HG03196 (cell line): Measurements from ENCODE around the gene ANKRD44.

Experiments used
- ATAC-seq: cut with Tn5 transposase; IDR thresholded peaks from one replicate; pipeline ENCODE4 v1.9.1; 2021; ENCODE audit not compliant: unreplicated experiment

ANKRD44 gene

DNA sequence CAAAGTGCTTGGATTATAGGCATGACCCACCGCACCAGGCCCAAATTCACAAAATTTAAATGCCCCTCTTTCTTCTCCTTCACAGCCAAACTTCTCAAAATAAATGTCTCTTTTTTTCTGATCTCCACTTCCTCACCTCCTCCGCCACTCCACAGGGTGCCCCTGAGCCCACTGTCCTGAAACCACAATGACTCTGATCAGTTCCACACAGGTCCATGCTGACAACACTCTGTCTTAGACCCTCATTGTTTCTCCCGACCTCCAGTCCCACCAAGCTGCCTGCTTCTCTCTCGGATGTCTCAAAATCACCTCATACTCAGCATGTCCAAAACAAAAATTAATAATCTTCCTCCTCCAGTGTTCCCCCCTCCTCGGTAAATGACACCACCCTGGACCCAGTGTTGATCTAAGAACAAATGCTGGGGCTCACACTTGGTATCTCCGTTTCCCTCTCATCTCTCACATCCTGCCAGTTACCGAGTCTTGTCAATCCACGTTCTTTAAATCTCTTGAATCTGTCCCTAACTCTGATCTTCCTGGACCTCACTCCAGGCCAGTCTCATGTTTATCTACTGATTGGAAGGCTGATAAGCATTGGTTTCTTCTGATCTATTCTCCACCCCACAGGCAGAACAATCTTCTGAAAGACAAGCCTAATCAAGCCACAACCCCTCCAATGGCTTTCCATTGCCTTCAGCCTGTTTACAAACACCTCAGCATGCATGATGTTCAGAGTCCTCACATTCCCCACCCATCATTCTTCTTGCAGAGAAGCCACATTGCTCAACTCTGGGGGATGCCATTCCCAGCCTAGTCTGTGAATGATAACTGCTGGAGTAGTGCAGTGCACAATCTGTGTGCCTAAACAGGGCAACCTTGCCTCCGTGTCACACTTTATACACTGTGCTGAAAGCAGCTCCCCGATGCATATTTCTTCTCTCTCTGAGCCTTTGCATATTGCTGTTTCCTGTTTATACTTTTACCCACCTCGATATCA lies 12.4 kb upstream of the ANKRD44 start:
- ATAC-seq, result peak; percentile 46

DNA sequence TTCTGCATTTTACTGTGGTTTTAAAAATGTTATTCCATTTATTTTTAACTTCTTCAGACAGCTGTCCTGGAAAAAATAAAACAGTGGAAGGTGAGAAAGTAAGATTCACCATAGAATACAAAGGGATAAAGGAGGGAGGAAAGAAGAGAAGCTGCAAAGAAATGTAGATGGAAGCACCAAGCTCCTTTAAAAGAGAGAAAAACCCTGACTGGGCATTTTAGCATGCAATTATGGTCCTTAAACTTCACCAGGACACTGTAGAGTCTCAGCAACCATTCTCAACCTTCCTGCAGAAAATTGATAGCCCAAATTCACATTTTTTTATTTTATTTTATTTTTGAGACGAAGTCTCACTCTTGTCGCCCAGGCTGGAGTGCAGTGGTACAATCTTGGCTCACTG lies 11.6 kb upstream of the ANKRD44 start:
- no peak for ATAC-seq

DNA sequence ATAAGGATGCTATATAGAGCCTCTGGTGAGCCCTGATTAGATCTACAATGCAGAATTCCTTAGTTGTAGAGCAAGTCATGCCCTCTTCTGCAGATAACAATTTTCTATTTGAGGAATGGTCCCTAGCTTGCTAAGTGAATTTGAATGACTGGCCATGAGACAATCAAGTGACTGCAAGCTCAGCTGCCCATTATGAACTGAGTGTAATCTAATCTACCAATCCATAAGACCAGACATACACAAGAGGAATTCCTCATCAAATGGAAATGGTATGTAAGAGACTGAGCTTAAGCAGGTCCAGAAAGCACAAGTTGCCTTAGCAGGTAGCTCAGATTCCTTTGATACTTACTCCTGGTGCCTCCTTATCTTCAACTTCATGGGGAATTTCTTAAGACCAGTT lies 4.8 kb upstream of the ANKRD44 start:
- no peak for ATAC-seq

GRCh38 chr2:197312186-197312585 lies 1.6 kb upstream of the ANKRD44 start:
- no peak for ATAC-seq

- ATAC-seq, result no peak
Observed at GRCh38 chr2:197311421-197312033, 947 bp upstream of the ANKRD44 start.

DNA sequence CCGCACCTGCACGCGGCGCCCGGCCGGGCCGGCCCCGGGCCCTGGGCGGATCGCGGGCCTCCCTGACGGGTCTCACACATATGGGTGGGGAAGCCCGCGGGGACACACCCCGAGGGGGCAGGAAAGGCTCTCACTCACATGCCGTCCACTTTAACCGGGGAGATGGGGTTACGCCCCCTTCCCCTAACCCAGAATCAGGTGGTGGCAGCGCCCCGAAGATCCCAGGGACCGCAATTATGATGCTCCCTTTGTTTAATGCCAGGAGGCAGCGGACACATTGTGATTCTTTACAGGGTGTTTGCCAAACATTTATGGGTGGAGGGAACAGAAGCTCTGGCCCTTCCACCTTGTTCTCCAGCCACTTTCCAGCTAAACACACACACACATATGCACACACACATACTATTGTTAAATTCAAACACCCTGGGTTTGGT lies 424 bp upstream of the ANKRD44 start:
- no peak for ATAC-seq

DNA sequence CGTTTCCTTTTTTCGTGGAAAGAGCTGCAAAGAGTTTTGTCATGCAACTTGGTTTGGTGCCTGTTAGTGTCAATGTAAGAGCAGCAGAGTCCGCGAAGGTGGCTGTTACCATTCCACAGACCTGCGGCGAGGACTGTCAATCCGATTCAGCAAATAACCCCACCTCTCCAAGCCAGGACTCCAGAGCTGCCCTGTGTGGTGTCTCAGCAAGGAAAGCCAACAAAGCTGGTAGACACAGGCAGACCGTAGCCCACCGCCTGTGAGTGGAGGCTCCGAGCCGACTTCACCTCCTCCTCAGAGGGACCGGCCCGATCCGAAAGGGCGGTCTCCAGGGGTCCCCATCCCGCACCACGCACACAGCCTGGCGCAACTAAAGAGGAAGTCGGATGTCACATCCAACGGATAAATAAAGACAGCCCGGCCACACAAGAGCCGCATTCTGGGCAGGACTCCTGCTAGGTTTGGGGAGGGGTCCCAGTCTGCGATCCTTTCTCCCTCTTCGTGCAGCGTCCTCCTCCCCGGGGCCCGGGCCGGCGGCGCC lies 819 bp downstream of the ANKRD44 start:
- no peak for ATAC-seq

DNA sequence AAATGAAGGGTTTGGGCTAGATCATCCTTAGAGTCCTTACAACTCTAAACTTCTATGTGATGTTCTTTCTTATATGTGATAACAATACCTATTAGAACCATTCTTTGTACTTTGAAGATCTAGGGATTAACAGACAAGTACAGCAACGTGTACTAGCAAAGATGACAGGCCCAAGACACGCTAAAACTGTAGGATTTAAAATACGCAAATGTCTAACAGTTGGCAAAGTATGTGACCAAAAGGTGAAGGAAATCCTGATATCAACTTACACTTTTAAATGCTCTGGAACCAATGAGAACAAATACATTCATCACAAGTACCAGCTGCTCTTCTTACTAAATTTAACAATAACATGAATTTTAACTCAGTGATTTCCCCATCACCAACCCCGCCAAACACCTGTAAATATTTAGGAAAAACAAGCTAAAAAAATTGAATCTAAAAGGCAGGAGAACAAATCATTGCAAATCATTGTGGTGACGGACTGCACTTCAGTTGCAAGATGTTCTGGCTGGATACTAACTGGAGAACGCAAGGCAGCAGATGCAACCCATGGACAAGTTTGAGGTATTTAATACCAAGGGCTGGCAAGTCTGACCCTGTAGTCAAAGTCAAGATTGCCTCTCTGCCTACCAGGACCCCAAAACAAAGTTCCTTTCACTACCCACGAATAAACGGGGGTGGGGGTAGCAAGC lies 1.4 kb downstream of the ANKRD44 start:
- no peak for ATAC-seq

- ATAC-seq, result no peak
Observed at GRCh38 chr2:197308585-197308984, 2.0 kb downstream of the ANKRD44 start.

- ATAC-seq, result no peak
Observed at GRCh38 chr2:197307933-197308521, 2.6 kb downstream of the ANKRD44 start.

DNA sequence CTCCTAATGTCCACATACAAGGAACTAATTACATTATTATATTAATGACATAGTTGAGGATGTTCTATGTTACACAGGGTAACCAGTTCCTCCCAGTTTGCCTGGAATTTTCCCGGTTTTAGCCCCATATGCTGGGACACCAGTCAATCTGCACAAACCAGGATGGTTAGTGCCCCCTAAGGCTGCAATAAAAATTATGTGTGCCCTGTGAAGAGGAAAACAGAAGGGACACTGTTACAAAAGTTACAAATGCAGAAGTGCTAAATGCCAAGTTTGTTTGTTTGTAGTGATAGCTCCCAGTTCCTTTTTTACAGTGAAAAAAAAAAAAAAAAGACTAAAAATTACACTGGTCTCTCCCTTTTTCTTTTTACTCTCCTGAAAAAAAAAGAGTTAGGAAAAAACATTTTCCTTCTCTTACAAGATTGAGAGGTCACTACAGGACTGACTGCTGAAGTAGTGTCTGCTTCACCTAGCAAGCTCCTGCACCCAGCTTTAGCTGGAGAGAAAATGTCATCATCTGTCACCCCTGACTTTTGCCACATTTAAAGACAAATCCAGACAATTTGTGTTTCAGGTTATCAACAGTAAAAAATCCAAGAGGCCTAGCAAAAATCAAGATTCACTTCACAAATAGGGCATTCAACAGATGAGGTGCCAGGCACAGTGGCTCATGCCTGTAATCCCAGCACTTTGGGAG lies 3.2 kb downstream of the ANKRD44 start:
- ATAC-seq, result no peak

GRCh38 chr2:197306696-197307040 lies 3.9 kb downstream of the ANKRD44 start:
- no peak for ATAC-seq

DNA sequence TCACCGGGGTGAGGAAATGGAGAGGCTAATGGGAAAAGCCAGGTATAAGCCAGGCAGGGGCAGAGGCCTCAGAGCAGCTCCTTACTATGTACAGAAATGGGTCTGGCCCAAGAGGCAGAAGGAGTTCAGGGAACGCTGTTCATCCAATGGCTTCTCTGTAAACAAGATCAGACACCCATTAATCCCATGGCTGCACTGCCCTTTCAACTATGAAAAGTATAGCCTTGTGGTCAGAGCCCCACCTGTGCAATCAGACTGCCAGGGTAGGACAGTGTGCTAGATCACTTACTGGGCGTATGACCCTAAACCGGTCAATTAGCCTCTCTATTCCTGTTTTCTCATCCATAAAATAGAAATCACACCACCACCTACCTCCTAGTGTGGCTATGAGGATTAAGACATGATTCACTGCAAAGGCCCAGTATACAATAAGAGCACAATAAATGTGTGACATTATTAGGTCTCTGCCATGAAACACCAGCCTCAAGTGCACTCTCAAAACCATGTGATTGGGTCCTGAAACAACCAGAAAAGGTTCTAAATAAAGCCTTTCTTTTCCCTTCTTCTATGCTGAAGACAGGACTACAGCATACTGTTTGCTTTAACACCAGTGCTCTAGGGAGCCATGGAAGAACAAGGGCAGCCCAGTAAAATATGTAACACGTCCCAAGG lies 4.4 kb downstream of the ANKRD44 start:
- no peak for ATAC-seq

- no peak for ATAC-seq
Observed at GRCh38 chr2:197304556-197305011, 6.0 kb downstream of the ANKRD44 start.

DNA sequence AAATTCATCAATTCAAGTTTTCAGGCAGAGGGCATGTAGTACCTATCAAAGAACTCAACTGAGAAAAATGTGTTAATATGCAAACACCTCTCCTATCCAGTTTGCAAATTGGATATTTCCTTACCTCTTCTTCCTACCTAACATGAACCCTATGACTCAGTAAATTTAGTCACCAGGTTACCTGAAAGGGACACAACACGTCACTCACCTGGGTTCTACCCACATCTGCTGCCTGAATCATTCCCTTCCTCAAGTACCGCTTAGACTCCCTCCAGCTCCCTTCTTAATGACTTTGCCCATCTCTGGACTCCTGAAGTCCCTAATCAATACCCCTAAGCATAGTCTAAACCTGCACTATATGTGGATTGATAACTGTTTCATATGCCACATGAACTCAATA lies 10.4 kb downstream of the ANKRD44 start:
- no peak for ATAC-seq

DNA sequence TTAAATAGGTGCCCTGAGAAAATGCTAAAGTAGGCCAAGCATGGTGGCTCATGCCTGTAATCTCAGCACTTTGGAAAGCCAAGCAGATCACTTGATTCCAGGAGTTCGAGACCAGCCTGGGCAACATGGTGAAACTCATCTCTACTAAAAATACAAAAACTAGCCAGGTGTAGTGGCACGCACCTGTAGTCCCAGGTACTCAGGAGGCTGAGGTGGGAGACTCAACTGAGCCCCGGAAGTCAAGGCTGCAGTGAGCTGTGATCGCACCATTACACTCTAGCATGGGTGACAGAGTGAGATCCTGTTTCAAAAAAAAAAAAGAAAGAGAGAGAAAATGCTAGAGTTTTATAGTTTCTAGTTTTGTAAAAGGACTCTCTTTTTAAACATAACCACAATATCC lies 12.0 kb downstream of the ANKRD44 start:
- no peak for ATAC-seq

DNA sequence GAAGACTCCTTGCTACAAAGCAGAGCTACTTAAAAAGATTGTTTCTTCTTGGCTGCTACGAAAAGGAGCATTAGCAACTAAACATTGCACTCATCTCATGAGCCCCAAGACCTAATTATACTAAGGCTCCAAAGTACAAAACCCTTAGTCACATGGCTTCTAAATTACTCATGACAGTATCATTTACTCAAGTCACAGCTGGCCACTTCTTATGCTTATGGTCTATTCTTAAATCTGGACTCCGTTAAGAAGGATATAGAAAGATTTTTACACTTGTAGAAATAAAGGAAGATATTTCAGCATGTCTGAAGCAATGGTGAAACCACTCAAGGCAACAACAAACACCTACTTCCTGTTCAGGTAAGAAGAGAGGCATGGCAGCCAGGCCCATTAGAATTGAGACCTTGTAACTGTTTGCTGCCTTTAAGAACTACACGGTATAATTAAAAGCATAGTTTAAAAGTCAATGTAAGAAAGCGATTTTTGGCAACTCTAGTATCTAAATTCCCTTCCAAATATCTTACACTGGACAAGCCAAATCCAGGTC lies 12.7 kb downstream of the ANKRD44 start:
- ATAC-seq, result no peak

DNA sequence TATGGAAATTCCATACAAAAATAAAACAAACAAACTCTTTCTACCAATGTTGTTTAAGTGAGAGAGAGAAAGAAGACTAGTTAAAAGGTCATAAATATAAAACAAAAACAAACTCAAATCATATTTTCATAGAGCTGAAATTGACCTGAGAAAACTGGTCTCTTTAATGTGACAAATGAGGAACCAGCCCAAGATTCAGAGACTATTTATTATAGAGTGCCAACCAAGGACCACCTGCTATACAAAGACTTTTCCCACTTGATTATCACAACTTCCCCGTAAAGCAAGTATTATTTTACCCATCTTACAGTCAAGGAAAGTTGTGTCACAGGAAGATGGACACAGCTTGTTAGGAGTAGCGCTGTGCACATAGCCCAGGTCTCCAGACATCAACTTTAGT lies 13.3 kb downstream of the ANKRD44 start:
- no peak for ATAC-seq

DNA sequence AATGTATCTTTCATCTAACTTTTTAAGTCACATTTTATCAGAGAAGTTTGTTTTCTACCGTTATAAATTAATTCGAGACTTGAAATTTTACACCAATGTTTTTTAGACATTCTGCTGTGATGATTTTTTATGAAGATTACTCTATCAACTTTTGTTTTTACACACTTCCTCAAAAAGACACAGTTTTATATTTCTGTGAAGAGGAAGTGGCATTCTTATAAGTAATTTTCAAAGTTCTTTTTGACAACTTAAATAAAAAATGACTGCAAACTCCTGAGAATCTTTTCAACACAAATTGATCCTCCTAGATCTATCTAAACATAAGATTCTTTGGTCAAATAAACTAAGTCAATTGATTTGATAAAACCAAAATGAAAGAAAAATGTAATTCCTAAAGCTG lies 13.7 kb downstream of the ANKRD44 start:
- no peak for ATAC-seq

GRCh38 chr2:197294260-197294659 lies 16.3 kb downstream of the ANKRD44 start:
- ATAC-seq, result peak; percentile 33
